Brain microvascular endothelial cell (primary cell): ENCODE results near the gene NTN4.

Experiments used
- DNase-seq: peaks from one replicate; pipeline ENCODE4 v3.0.0-alpha.2; 2020
- H3K27ac ChIP-seq: fragments of 250-450 bp; sonication (Bioruptor Pico); 2 replicates; pipeline ENCODE4 v1.5.1; 2020; ENCODE audit warnings: mild to moderate bottlenecking, moderate library complexity
- H3K27me3 ChIP-seq: fragments of 250-450 bp; sonication (Bioruptor Pico); replicated peaks from 2 replicates; pipeline ENCODE4 v1.5.1; 2020; ENCODE audit warnings: mild to moderate bottlenecking
- H3K36me3 ChIP-seq: fragments of 250-450 bp; sonication (Bioruptor Pico); replicated peaks from 2 replicates; pipeline ENCODE4 v1.5.1; 2020; ENCODE audit warnings: mild to moderate bottlenecking
- H3K4me3 ChIP-seq: 2 replicates; pipeline ENCODE4 v1.5.1; 2011; ENCODE audit warnings: low read depth, mild to moderate bottlenecking, control low read depth, low read length, moderate library complexity
- in situ Hi-C: cut with HindIII; loops from 2 replicates; pipeline ENCODE4 v1.10.0; 2017; ENCODE audit warnings: low sequenced_read_pairs, low pct_ligation_motif_present
- TF ChIP-seq, protein P1 (sequence below): IDR thresholded peaks from 2 replicates; pipeline ENCODE4 v1.5.1; 2011; ENCODE audit warnings: low read depth, mild to moderate bottlenecking, moderate library complexity, low read length, control low read depth, inconsistent platforms; ENCODE audit errors: missing control alignments

Gene NTN4

DNA sequence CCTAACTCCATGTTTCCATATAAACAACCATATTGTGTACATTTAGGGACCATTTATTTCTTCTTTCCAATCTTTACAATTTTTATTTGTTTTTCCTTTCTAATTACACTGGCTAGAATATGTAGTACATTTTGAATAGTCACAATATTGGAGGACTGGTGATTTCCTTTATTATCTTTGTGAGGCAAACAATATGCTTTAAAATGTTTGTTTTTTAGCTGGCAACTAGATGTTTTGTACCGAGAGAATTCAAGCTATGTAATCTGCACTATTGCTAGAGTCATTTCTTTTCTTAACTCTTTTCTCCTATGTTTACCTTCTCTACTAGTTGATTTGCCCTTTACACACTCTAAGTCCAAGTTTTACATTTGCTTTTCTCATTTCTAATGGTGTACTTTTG lies 13.3 kb upstream of the NTN4 start:
- H3K27ac ChIP-seq, result peak overlapping the region; percentile 99
- no peak overlapping the region for H3K4me3 ChIP-seq
- in situ Hi-C loops, result loop anchor here (25.0 kb wide), 1 partner anchor 192 kb away; no protein-coding TSS in a partner anchor
- TF ChIP-seq, protein P1, sequence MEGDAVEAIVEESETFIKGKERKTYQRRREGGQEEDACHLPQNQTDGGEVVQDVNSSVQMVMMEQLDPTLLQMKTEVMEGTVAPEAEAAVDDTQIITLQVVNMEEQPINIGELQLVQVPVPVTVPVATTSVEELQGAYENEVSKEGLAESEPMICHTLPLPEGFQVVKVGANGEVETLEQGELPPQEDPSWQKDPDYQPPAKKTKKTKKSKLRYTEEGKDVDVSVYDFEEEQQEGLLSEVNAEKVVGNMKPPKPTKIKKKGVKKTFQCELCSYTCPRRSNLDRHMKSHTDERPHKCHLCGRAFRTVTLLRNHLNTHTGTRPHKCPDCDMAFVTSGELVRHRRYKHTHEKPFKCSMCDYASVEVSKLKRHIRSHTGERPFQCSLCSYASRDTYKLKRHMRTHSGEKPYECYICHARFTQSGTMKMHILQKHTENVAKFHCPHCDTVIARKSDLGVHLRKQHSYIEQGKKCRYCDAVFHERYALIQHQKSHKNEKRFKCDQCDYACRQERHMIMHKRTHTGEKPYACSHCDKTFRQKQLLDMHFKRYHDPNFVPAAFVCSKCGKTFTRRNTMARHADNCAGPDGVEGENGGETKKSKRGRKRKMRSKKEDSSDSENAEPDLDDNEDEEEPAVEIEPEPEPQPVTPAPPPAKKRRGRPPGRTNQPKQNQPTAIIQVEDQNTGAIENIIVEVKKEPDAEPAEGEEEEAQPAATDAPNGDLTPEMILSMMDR, result no peak
- no peak for DNase-seq
- H3K36me3 ChIP-seq, result no peaks in the 10 kb centered on the region
- no peaks in the 10 kb centered on the region for H3K27me3 ChIP-seq

DNA sequence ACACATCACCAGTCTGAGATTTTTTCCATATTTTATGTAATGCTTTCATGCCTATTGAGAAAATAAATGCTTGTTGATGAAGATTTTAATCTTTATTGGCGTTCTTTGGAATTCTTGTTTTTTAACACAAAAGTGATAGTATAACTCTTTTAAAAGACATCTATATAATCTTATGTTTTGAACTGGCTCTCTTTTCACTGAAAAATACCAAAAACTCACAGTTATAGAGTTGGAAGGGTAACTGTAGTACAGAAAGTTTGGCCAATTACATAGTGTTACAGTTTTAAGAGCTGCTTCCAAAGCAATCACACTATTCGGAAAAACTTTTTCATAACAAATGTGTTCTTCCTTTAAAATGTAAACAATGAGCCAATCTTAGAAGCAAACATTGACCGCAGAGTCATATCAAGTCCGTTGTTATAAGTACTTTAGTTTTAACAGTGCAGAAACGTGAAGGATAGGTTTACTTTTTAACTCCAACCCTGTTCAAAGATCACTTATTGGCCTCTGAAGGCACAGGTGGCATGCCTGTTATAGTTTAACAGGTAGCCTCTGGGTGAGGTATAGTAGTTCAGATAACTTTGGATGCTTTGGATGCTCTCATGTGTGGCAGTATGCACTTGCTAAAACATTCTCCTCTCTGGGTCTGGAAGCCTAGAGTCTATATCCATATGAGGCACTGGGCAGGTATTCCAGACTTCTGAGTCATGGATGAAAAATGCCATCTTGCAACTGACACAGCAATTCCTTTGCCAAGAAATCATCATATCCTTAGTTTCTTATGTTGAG lies 12.1 kb upstream of the NTN4 start:
- peak; percentile 89 for DNase-seq
- in situ Hi-C loops, result loop anchor here (25.0 kb wide), 1 partner anchor 190 kb away; no protein-coding TSS in a partner anchor
- no peaks in the 10 kb centered on the region for H3K27me3 ChIP-seq
- H3K27ac ChIP-seq, result peak overlapping the region; percentile 99
- no peaks in the 10 kb centered on the region for H3K36me3 ChIP-seq
- H3K4me3 ChIP-seq, result no peak overlapping the region
- TF ChIP-seq, protein P1, result no peak

DNA sequence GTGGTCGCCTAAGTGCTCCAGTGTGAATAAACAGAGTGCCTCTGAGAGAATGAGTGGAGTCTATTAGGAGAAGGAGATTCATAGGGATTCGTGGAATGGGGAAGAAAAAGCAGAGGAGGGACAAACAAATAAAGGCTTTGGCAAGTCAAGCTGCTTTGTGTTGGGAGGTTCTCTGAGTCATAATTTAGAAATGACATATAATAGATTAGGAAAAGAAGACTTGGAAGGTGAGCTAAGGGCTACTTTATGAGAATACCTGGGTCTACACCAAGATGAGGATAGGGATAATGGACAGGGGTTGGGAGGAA lies 6.4 kb upstream of the NTN4 start:
- DNase-seq, result no peak
- Histone ChIP-seq H3K36me3 (no peaks in the 10 kb centered on the region), H3K27ac (no peak overlapping the region), H3K4me3 (no peak overlapping the region), H3K27me3 (no peaks in the 10 kb centered on the region)
- in situ Hi-C loops, result no loop called here
- TF ChIP-seq, protein P1, result no peak

DNA sequence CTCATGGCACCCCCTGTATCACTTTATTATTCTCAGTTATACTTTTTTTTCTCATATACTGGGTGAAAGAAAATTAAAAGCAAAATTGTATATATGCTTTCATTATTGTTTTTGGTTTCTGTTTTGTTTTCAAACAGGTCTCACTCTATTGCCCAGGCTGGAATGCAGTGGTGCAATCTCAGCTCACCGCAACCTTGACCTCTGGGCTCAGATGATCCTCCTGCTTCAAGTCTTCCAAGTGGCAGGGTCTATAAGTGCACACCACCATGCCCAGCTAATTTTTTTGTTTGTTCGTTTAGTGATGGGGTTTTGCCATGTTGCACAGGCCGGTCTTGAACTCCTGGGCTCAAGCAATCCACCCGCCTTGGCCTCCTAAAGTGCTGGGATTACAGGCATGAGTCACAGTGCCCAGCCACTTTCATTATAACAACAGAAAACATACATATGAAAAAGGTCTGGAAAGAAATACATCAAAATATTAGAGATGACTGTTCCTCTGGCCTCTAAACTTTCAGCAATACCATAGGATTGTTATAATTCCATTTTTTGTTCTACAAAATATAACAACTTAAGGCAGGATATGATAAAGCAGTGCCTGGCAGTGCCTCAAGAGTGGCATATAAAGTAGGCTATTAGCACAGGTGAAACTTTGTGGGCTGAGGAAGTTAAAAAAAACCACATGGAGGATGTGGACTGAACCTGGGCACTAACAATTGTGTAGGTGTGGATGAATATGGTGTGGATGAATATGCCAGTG lies 5.8 kb upstream of the NTN4 start:
- TF ChIP-seq, protein P1, result no peak
- no peaks in the 10 kb centered on the region for H3K36me3 ChIP-seq
- in situ Hi-C loops, result no loop called here
- no peak for DNase-seq
- no peaks in the 10 kb centered on the region for H3K27me3 ChIP-seq
- H3K27ac ChIP-seq, result no peak overlapping the region
- H3K4me3 ChIP-seq, result no peak overlapping the region

DNA sequence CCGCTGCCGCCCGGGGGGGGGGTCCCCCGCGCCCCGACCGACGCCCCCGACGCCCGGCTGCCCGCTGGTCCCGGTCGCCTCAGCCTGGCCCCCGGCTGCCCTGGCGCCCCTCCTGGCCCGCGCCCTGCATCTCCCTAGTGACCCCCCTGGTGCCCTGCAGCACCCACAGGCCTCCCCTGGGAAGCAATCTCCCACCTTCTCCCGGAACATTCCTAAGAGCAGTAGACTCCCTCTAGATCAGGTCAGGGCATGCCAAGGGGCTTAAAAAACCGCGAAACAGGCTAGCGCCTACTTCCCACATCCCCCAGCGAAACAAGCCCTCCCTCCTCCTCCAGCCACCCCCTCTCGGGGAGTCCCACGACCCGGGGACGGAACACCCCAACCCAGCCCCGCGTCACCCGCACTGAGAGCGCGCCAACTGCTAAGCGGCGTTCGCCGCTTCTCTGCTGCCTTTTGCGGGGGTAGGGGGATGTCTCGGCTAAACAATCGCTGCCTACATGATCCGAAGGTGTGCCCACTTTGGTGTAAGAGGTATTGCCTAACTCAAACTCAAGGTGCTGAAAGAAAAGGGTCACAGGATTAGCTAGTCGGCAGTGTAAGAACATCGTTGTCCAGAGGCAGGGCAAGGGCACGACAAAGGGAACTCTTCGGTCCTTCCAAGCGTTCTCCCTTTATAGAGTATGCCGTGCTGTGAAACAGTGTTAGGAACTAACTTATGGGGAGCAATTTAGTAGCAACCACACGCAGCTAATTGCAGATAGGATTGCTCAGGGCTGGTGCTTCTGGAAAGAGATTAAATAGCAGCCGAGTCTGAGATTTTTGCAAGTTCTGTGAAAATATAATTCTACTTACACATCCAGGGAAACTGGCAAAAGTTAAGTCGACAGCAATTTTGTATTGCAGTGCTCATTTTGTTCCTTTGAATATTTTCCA lies 619 bp upstream of the NTN4 start:
- TF ChIP-seq, protein P1, result no peak
- DNase-seq, result no peak
- H3K27ac ChIP-seq, result peak overlapping the region; percentile 80
- no peaks in the 10 kb centered on the region for H3K36me3 ChIP-seq
- in situ Hi-C loops, result no loop called here
- peak overlapping the region; percentile 75 for H3K4me3 ChIP-seq
- H3K27me3 ChIP-seq, result no peaks in the 10 kb centered on the region
